OCI-LY1 (cell line): ENCODE measurements around the gene B3GALNT2.

Experiments used
- H2AFZ ChIP-seq: fragments of 200-600 bp; sonication (generic), shearing (Covaris generic); 2 replicates; pipeline ENCODE4 v1.6.0; 2014; ENCODE audit warnings: antibody characterized with exemption, mild to moderate bottlenecking, low read length
- H3F3A ChIP-seq: fragments of 200-600 bp; sonication (generic), shearing (Covaris generic); 2 replicates; pipeline ENCODE4 v1.6.0; 2014; ENCODE audit warnings: mild to moderate bottlenecking, antibody characterized with exemption, low read length, moderate library complexity; ENCODE audit not compliant: insufficient read depth
- H3K27ac ChIP-seq: fragments of 200-600 bp; sonication (generic); 2 replicates; pipeline ENCODE4 v1.5.1; 2014; ENCODE audit warnings: low read length, mixed run types, mild to moderate bottlenecking, low read depth; ENCODE audit not compliant: poor library complexity, severe bottlenecking
- H3K27me3 ChIP-seq: fragments of 200-600 bp; sonication (generic); 2 replicates; pipeline ENCODE4 v1.6.0; 2014; ENCODE audit warnings: antibody characterized with exemption, mild to moderate bottlenecking, low read length, moderate library complexity; ENCODE audit not compliant: insufficient read depth
- H3K36me3 ChIP-seq: fragments of 200-600 bp; sonication (generic); 2 replicates; pipeline ENCODE4 v1.6.1; 2014; ENCODE audit warnings: mild to moderate bottlenecking, antibody characterized with exemption, low read length, moderate library complexity, mixed read lengths; ENCODE audit not compliant: insufficient read depth
- H3K4me1 ChIP-seq: fragments of 200-600 bp; sonication (generic); 2 replicates; pipeline ENCODE4 v1.5.1; 2014; ENCODE audit warnings: mild to moderate bottlenecking, low read length, moderate library complexity; ENCODE audit not compliant: insufficient read depth, severe bottlenecking
- H3K4me2 ChIP-seq: fragments of 200-600 bp; sonication (generic), shearing (Covaris generic); 2 replicates; pipeline ENCODE4 v1.6.1; 2014; ENCODE audit warnings: low read length
- H3K4me3 ChIP-seq: fragments of 200-600 bp; sonication (generic); 2 replicates; pipeline ENCODE4 v1.5.1; 2014; ENCODE audit warnings: low read length, low read depth, mild to moderate bottlenecking, mixed read lengths; ENCODE audit not compliant: poor library complexity, severe bottlenecking
- H3K79me2 ChIP-seq: fragments of 200-600 bp; shearing (Covaris generic); 2 replicates; pipeline ENCODE4 v1.6.1; 2016; ENCODE audit warnings: mixed run types, low read length, mixed read lengths; ENCODE audit not compliant: insufficient read depth
- H3K9ac ChIP-seq: fragments of 200-600 bp; sonication (generic), shearing (Covaris generic); 2 replicates; pipeline ENCODE4 v1.6.1; 2014; ENCODE audit warnings: mild to moderate bottlenecking, low read length, mixed read lengths
- H3K9me2 ChIP-seq: fragments of 200-600 bp; sonication (generic), shearing (Covaris generic); 2 replicates; pipeline ENCODE4 v1.6.1; 2014; ENCODE audit warnings: low read depth, mild to moderate bottlenecking, low read length, mixed read lengths
- H3K9me3 ChIP-seq: fragments of 200-600 bp; shearing (Covaris generic); 2 replicates; pipeline ENCODE4 v1.6.1; 2014; ENCODE audit warnings: low read length, mixed read lengths
- H4K20me1 ChIP-seq: fragments of 200-600 bp; sonication (generic), shearing (Covaris generic); 2 replicates; pipeline ENCODE4 v1.6.0; 2016; ENCODE audit warnings: mild to moderate bottlenecking, low read length; ENCODE audit not compliant: insufficient read depth
- CTCF ChIP-seq: fragments of 200-600 bp; sonication (generic), shearing (Covaris generic); IDR thresholded peaks from 2 replicates; pipeline ENCODE4 v1.5.1; 2017; ENCODE audit warnings: mild to moderate bottlenecking, antibody characterized with exemption, low read length, moderate library complexity, mixed read lengths
- EZH2 ChIP-seq: fragments of 200-600 bp; sonication (generic), shearing (Covaris generic); IDR thresholded peaks from 2 replicates; pipeline ENCODE4 v1.8.0; 2017; ENCODE audit warnings: borderline replicate concordance, mixed run types, mild to moderate bottlenecking, antibody characterized with exemption, low read length, moderate library complexity, mixed read lengths

The B3GALNT2 gene

GRCh38 chr1:235427447-235427846 is 76.8 kb downstream of the B3GALNT2 start:
- Histone ChIP-seq H3K27me3 (no peaks in the 10 kb centered on the region), H3K4me2 (no peak overlapping the region), H3K27ac (peak overlapping the region; percentile 13), H3K4me3 (no peak overlapping the region), H3F3A (no peaks in the 10 kb centered on the region), H3K4me1 (peaks cover 44% of the 10 kb centered on the region), H3K36me3 (peaks cover 31% of the 10 kb centered on the region; the same call in 1 of the 2 replicates), H3K79me2 (no peaks in the 10 kb centered on the region), H3K9ac (no peak overlapping the region), H4K20me1 (no peaks in the 10 kb centered on the region), H3K9me3 (no peaks in the 10 kb centered on the region), H3K9me2 (no peaks in the 10 kb centered on the region), H2AFZ (no peak overlapping the region)
- TF ChIP-seq CTCF (no peak), EZH2 (no peak)

GRCh38 chr1:235426680-235427079 is 77.6 kb downstream of the B3GALNT2 start:
- Histone ChIP-seq H3K36me3 (peaks cover 28% of the 10 kb centered on the region; the same call in 1 of the 2 replicates), H3K9me3 (no peaks in the 10 kb centered on the region), H3K9me2 (no peaks in the 10 kb centered on the region), H4K20me1 (no peaks in the 10 kb centered on the region), H3K9ac (no peak overlapping the region), H3K4me2 (no peak overlapping the region), H3K27ac (peak overlapping the region; percentile 13), H3K79me2 (no peaks in the 10 kb centered on the region), H3K4me1 (peaks cover 52% of the 10 kb centered on the region), H2AFZ (no peak overlapping the region), H3K4me3 (no peak overlapping the region), H3K27me3 (no peaks in the 10 kb centered on the region), H3F3A (no peaks in the 10 kb centered on the region)
- TF ChIP-seq CTCF (no peak), EZH2 (no peak)

- H3K9me3 ChIP-seq: no peaks in the 10 kb centered on the region
- peak overlapping the region; percentile 75 for H3K4me3 ChIP-seq
- no peaks in the 10 kb centered on the region for H4K20me1 ChIP-seq
- TF ChIP-seq EZH2 (no peak), CTCF (no peak)
- no peak overlapping the region; the same call in 1 of the 2 replicates for H3K9ac ChIP-seq
- no peaks in the 10 kb centered on the region for H3F3A ChIP-seq
- peak overlapping the region; percentile 91; the same call in 1 of the 2 replicates for H3K4me2 ChIP-seq
- H3K9me2 ChIP-seq: no peaks in the 10 kb centered on the region
- H2AFZ ChIP-seq: no peak overlapping the region
- peaks cover 57% of the 10 kb centered on the region for H3K4me1 ChIP-seq
- peaks cover 27% of the 10 kb centered on the region; the same call in 1 of the 2 replicates for H3K36me3 ChIP-seq
- no peaks in the 10 kb centered on the region for H3K79me2 ChIP-seq
- peak overlapping the region; percentile 89 for H3K27ac ChIP-seq
- H3K27me3 ChIP-seq: no peaks in the 10 kb centered on the region
These were observed 78.1 kb downstream of the B3GALNT2 start for GRCh38 chr1:235426143-235426542.
